B cell (primary cell): ENCODE measurements around the gene CRACR2A. TPM values are rescaled to one million over a fixed set of nuclear protein-coding genes. Genes with fewer than 3 reads are reported as not detected.

Experiments used
- ATAC-seq: fragments of 200-7000 bp; cut with Tn5 transposase; one replicate; pipeline ENCODE4 v1.10.0; 2021; ENCODE audit warnings: low read depth, mild to moderate bottlenecking, moderate number of reproducible peaks, moderate library complexity
- CTCF ChIA-PET: fragments of 350-600 bp; sonication (Branson Sonifier 250); formaldehyde crosslinking; loops from one replicate; lab custom pipeline; 2021; ENCODE audit warnings: antibody characterized with exemption, inconsistent platforms; lab: Charles Lee
- POLR2A ChIA-PET: fragments of 350-600 bp; sonication (Branson Sonifier 250); formaldehyde crosslinking; loops from one replicate; lab custom pipeline; 2021; ENCODE audit warnings: antibody characterized with exemption; lab: Charles Lee
- DNase-seq: peaks from one replicate; pipeline ENCODE4 v3.0.0; 2013
- H2AFZ ChIP-seq: 2 replicates; pipeline ENCODE4 v1.6.1; 2012; ENCODE audit warnings: mild to moderate bottlenecking, low read depth, low read length; ENCODE audit not compliant: insufficient read depth, poor library complexity, severe bottlenecking
- H3K27ac ChIP-seq, 2 donors: 1 replicate in 1 of 2; 2 replicates in 1 of 2; pipeline ENCODE4 v1.5.1; 2012 to 2013; ENCODE audit warnings: low read length in 2 of 2, mild to moderate bottlenecking in 2 of 2, moderate library complexity in 1 of 2
- H3K27me3 ChIP-seq, 4 experiments: fragments of 200-600 bp in 1 of 4; sonication (generic) in 1 of 4; replicated peaks in 1 of 4; 1 replicate in 2 of 4; 2 replicates in 2 of 4; pipeline versions ENCODE4 v1.6.1 to v1.7.0; 2013 to 2016; ENCODE audit warnings: low read length in 3 of 4, mild to moderate bottlenecking in 2 of 4, mixed read lengths in 1 of 4, moderate library complexity in 1 of 4; ENCODE audit not compliant: insufficient read depth in 4 of 4, control insufficient read depth in 3 of 4; ENCODE audit errors: control extremely low read depth in 1 of 4
- H3K36me3 ChIP-seq, 2 experiments: replicated peaks in 1 of 2; 1 replicate in 1 of 2; 2 replicates in 1 of 2; pipeline versions ENCODE4 v1.6.1 to v1.7.1; 2013; ENCODE audit warnings: low read length in 1 of 2; ENCODE audit not compliant: insufficient read depth in 2 of 2, control insufficient read depth in 1 of 2; ENCODE audit errors: control extremely low read depth in 1 of 2, extremely low read depth in 1 of 2
- H3K4me1 ChIP-seq, 2 donors: fragments of 200-600 bp in 1 of 2; sonication (generic) in 1 of 2; 1 replicate in 1 of 2; 2 replicates in 1 of 2; pipeline versions ENCODE4 v1.5.1 to v1.6.1; 2013 to 2017; ENCODE audit warnings: low read length in 2 of 2; ENCODE audit not compliant: control insufficient read depth in 2 of 2, insufficient read depth in 2 of 2
- H3K4me2 ChIP-seq: replicated peaks from 2 replicates; pipeline ENCODE3; 2012; ENCODE audit warnings: mild to moderate bottlenecking, low read depth, low read length; ENCODE audit not compliant: poor library complexity, severe bottlenecking
- H3K4me3 ChIP-seq, 5 experiments: fragments of 200-600 bp in 1 of 5; sonication (generic) in 1 of 5; 1 replicate in 3 of 5; 2 replicates in 2 of 5; pipeline versions ENCODE4 v1.5.1 to v1.7.0; 2011 to 2016; ENCODE audit warnings: low read length in 4 of 5, mild to moderate bottlenecking in 4 of 5, low read depth in 2 of 5, control low read depth in 1 of 5, moderate library complexity in 1 of 5; ENCODE audit not compliant: insufficient read depth in 1 of 5; ENCODE audit errors: control extremely low read depth in 1 of 5, extremely low read depth in 1 of 5
- H3K79me2 ChIP-seq: fragments of 200-600 bp; sonication (generic); one replicate; pipeline ENCODE4 v1.6.0; 2016; ENCODE audit warnings: low read length; ENCODE audit not compliant: control insufficient read depth, insufficient read depth
- H3K9ac ChIP-seq: fragments of 200-600 bp; sonication (generic); 2 replicates; pipeline ENCODE4 v1.6.1; 2017; ENCODE audit warnings: mild to moderate bottlenecking, low read length, moderate library complexity
- H3K9me3 ChIP-seq, 3 donors: one replicate each; pipeline versions ENCODE4 v1.6.1 to v1.7.1; 2013; ENCODE audit warnings: low read length in 2 of 3; ENCODE audit not compliant: control insufficient read depth in 2 of 3, insufficient read depth in 1 of 3; ENCODE audit errors: control extremely low read depth in 1 of 3
- H4K20me1 ChIP-seq: 2 replicates; pipeline ENCODE4 v1.6.0; 2012; ENCODE audit warnings: mild to moderate bottlenecking, low read length; ENCODE audit not compliant: insufficient read depth, control insufficient read depth, poor library complexity, severe bottlenecking
- H3K27ac Mint-ChIP-seq: one replicate; pipeline ENCODE4 v1.8.0; 2021; ENCODE audit warnings: mixed read lengths
- H3K27me3 Mint-ChIP-seq: one replicate; pipeline ENCODE4 v1.8.0; 2021; ENCODE audit warnings: mixed read lengths
- H3K4me1 Mint-ChIP-seq: one replicate; pipeline ENCODE4 v1.8.0; 2021; ENCODE audit warnings: mixed read lengths
- H3K4me3 Mint-ChIP-seq: one replicate; pipeline ENCODE4 v1.8.0; 2021; ENCODE audit warnings: mixed read lengths
- H3K9me3 Mint-ChIP-seq: one replicate; pipeline ENCODE4 v1.8.0; 2022; ENCODE audit warnings: mixed read lengths; ENCODE audit not compliant: insufficient read depth
- CTCF ChIP-seq: fragments of 200-600 bp; IDR thresholded peaks from one replicate; pipeline ENCODE4 v1.8.0; 2022; ENCODE audit warnings: antibody characterized with exemption, mild to moderate bottlenecking
- EZH2 ChIP-seq: IDR thresholded peaks from 2 replicates; pipeline ENCODE4 v1.6.1; 2012; ENCODE audit warnings: borderline replicate concordance, low read depth, mild to moderate bottlenecking, moderate library complexity, low read length; ENCODE audit not compliant: insufficient read depth, poor library complexity, severe bottlenecking
- WGBS: methylation state at CpG from one replicate; pipeline ENCODE4 v1.1.5; 2013; ENCODE audit warnings: missing lambda C conversion rate; ENCODE audit not compliant: insufficient coverage; 5-methylcytosine and 5-hydroxymethylcytosine counted together
- intact Hi-C: fragments of 100-400 bp; cut with micrococcal nuclease; formaldehyde crosslinking; loops from one replicate; pipeline ENCODE4 v1.10.0; 2022
- polyA plus RNA-seq: library from polyadenylated mRNA; depleted of rRNA; stranded (reverse); fragments of >200 nt; gene quantifications from 2 replicates; pipeline ENCODE4 v1.2.3, GENCODE V29; 2012
- total RNA-seq, 2 donors: library from RNA; stranded (reverse); fragments of 120-200 nt in 1 of 2; gene quantifications; 1 replicate in 1 of 2; 2 replicates in 1 of 2; pipeline versions ENCODE4 v1.2.3 to v1.2.4, GENCODE V29; 2013 to 2022

CRACR2A gene
- total and polyA plus RNA-seq, 2 donors (not counting 1 experiment from before 2014, with no cell fraction given): 15.2 to 26.1 TPM

- peaks cover 15% of the 10 kb centered on the region for H3K4me1 Mint-ChIP-seq
- no peaks in the 10 kb centered on the region for H3K9me3 Mint-ChIP-seq
- H3K4me3 ChIP-seq: no peak overlapping the region
- H3K79me2 ChIP-seq: no peaks in the 10 kb centered on the region
- no peak for TF ChIP-seq EZH2
- TF ChIP-seq CTCF: no peak
- no peaks in the 10 kb centered on the region for H3K9me3 ChIP-seq
- H3K27ac ChIP-seq: no peak overlapping the region
- ATAC-seq: no peak
- no peak overlapping the region for H3K9ac ChIP-seq
- intact Hi-C loops: no loop called here
- CTCF ChIA-PET: interaction anchor here (1.0 kb wide), 1 partner anchor 152 kb away, joined by 3 read pairs; no protein-coding TSS in a partner anchor
- no peaks in the 10 kb centered on the region for H3K27me3 Mint-ChIP-seq
- no peak overlapping the region for H3K4me3 Mint-ChIP-seq
- H3K4me2 ChIP-seq: no peak overlapping the region
- no peaks in the 10 kb centered on the region for H3K27me3 ChIP-seq
- 93% methylated on average over 3 of the region's 6 CpGs for WGBS
- H3K36me3 ChIP-seq: peaks cover 1 to 61% of the 10 kb centered on the region in 2 experiments
- H2AFZ ChIP-seq: no peak overlapping the region
- no peak overlapping the region for H3K27ac Mint-ChIP-seq
- POLR2A ChIA-PET: no interaction called here
- H3K4me1 ChIP-seq: peaks cover 13 to 14% of the 10 kb centered on the region in 2 donors
- H4K20me1 ChIP-seq: no peaks in the 10 kb centered on the region
- no peak for DNase-seq
Observed at GRCh38 chr12:3651585-3652424, 101.1 kb downstream of the CRACR2A start.

- no peak overlapping the region for H3K4me3 ChIP-seq
- H3K27ac ChIP-seq: peak overlapping the region in 1 of 2 donors; percentile 30
- 95% methylated on average over 4 of the region's 5 CpGs for WGBS
- H3K79me2 ChIP-seq: no peaks in the 10 kb centered on the region
- no peaks in the 10 kb centered on the region for H4K20me1 ChIP-seq
- no peak for TF ChIP-seq EZH2
- no peak for TF ChIP-seq CTCF
- no peaks in the 10 kb centered on the region for H3K27me3 Mint-ChIP-seq
- H3K4me3 Mint-ChIP-seq: no peak overlapping the region
- peaks cover 27% of the 10 kb centered on the region for H3K4me1 Mint-ChIP-seq
- ATAC-seq (no peak), DNase-seq (no peak)
- H2AFZ ChIP-seq: no peak overlapping the region
- H3K36me3 ChIP-seq: peaks cover 0 to 39% of the 10 kb centered on the region in 2 experiments
- ChIA-PET CTCF (no interaction called here), POLR2A (no interaction called here)
- H3K9me3 Mint-ChIP-seq: no peaks in the 10 kb centered on the region
- H3K4me1 ChIP-seq: peaks cover 17 to 20% of the 10 kb centered on the region in 2 donors
- H3K27me3 ChIP-seq: no peaks in the 10 kb centered on the region
- intact Hi-C loops: no loop called here
- no peak overlapping the region for H3K4me2 ChIP-seq
- no peak overlapping the region for H3K9ac ChIP-seq
- H3K9me3 ChIP-seq: no peaks in the 10 kb centered on the region
- no peak overlapping the region for H3K27ac Mint-ChIP-seq
Observed at GRCh38 chr12:3647504-3647903, 105.4 kb downstream of the CRACR2A start.
